Measurements from ENCODE around the gene SERINC3.

GRCh38 chr20:44461803-44462174 is 60.1 kb downstream of the SERINC3 start:
- TF ChIP-seq ZNF207 (IDR thresholded peaks at IDR 0.05; ENCODE audit: borderline replicate concordance) (no peak), ZNF24 (IDR thresholded peaks at IDR 0.05) (no peak), CREM (IDR thresholded peaks at IDR 0.05) (no peak), CREM (CRISPR knock-in tag; IDR thresholded peaks at IDR 0.05) (no peak), EED (CRISPR knock-in tag; IDR thresholded peaks at IDR 0.05) (no peak)
